HEK293 (cell line): ENCODE measurements around the gene PAX7.

Experiments
- CTCF ChIA-PET: fragments of 350-600 bp; formaldehyde crosslinking; extraction: SDS; loops from one replicate; lab custom pipeline; 2021; ENCODE audit warnings: antibody characterized with exemption; lab: Yijun Ruan, JAX
- POLR2A ChIA-PET: fragments of 300-600 bp; formaldehyde crosslinking; extraction: SDS; loops from one replicate; lab custom pipeline; 2020; ENCODE audit warnings: antibody characterized with exemption, inconsistent platforms; lab: Yijun Ruan, JAX
- H3K27ac ChIP-seq: fragments of 200-500 bp; sonication (Bioruptor generic); 2 replicates; pipeline ENCODE4 v1.5.1; 2014; ENCODE audit warnings: low read depth, low read length, control low read depth, inconsistent platforms; ENCODE audit errors: extremely low read depth
- H3K36me3 ChIP-seq, 2 experiments: fragments of 200-500 bp in 1 of 2; sonication (Bioruptor generic) in 1 of 2; 1 replicate in 1 of 2; 2 replicates in 1 of 2; pipeline ENCODE4 v1.5.1; 2014 to 2017; ENCODE audit warnings: inconsistent platforms in 2 of 2, low read length in 2 of 2; ENCODE audit not compliant: control insufficient read depth in 2 of 2, insufficient read depth in 1 of 2
- H3K4me1 ChIP-seq: fragments of 200-500 bp; sonication (Bioruptor generic); 2 replicates; pipeline ENCODE4 v1.5.1; 2014; ENCODE audit warnings: mild to moderate bottlenecking, low read length, inconsistent platforms; ENCODE audit not compliant: control insufficient read depth, insufficient read depth
- H3K4me3 ChIP-seq: 2 replicates; pipeline ENCODE4 v1.5.1; 2011; ENCODE audit warnings: low read depth, mild to moderate bottlenecking, control low read depth, low read length, moderate library complexity
- H3K9me3 ChIP-seq: fragments of 200-500 bp; sonication (Bioruptor generic); 2 replicates; pipeline ENCODE4 v1.5.1; 2014; ENCODE audit warnings: low read depth, low read length, inconsistent platforms; ENCODE audit not compliant: control insufficient read depth, insufficient read depth
- GFI1B ChIP-seq: fragments of 450-650 bp; formaldehyde crosslinking; IDR thresholded peaks from 2 replicates; pipeline ENCODE4 v1.5.1; 2016; ENCODE audit warnings: missing biosample characterization, missing genetic modification characterization
- IKZF3 ChIP-seq: fragments of 450-650 bp; IDR thresholded peaks from 2 replicates; pipeline ENCODE4 v1.5.0; 2018; ENCODE audit warnings: missing biosample characterization, mild to moderate bottlenecking, missing genetic modification characterization, moderate library complexity
- KLF10 ChIP-seq: fragments of 450-650 bp; IDR thresholded peaks from 2 replicates; pipeline ENCODE4 v1.5.1; 2018; ENCODE audit warnings: missing biosample characterization, mild to moderate bottlenecking, missing genetic modification characterization
- KLF7 ChIP-seq: fragments of 450-650 bp; formaldehyde crosslinking; IDR thresholded peaks from 2 replicates; pipeline ENCODE4 v1.5.1; 2016; ENCODE audit warnings: missing biosample characterization, missing genetic modification characterization, borderline replicate concordance
- ZBTB1 ChIP-seq: fragments of 450-650 bp; formaldehyde crosslinking; IDR thresholded peaks from 2 replicates; pipeline ENCODE4 v1.5.1; 2016; ENCODE audit warnings: missing biosample characterization, missing genetic modification characterization
- ZFP69B ChIP-seq: fragments of 450-650 bp; formaldehyde crosslinking; IDR thresholded peaks from 2 replicates; pipeline ENCODE4 v1.5.1; 2016; ENCODE audit warnings: missing biosample characterization, missing genetic modification characterization
- ZNF140 ChIP-seq: fragments of 450-650 bp; formaldehyde crosslinking; IDR thresholded peaks from 2 replicates; pipeline ENCODE4 v1.5.1; 2016; ENCODE audit warnings: missing biosample characterization, missing genetic modification characterization
- ZNF175 ChIP-seq: fragments of 450-650 bp; formaldehyde crosslinking; IDR thresholded peaks from 2 replicates; pipeline ENCODE4 v1.5.1; 2016; ENCODE audit warnings: missing biosample characterization, missing genetic modification characterization
- ZNF510 ChIP-seq: fragments of 450-650 bp; formaldehyde crosslinking; IDR thresholded peaks from 2 replicates; pipeline ENCODE4 v1.5.1; 2018; ENCODE audit warnings: mild to moderate bottlenecking, missing genetic modification characterization, missing biosample characterization; ENCODE audit not compliant: insufficient replicate concordance
- ZNF645 ChIP-seq: fragments of 450-650 bp; formaldehyde crosslinking; IDR thresholded peaks from 2 replicates; pipeline ENCODE4; 2016; ENCODE audit warnings: missing biosample characterization, missing genetic modification characterization
- ZNF658 ChIP-seq: fragments of 450-650 bp; formaldehyde crosslinking; IDR thresholded peaks from 2 replicates; pipeline ENCODE4; 2016; ENCODE audit warnings: missing biosample characterization, missing genetic modification characterization
- ZNF768 ChIP-seq: fragments of 450-650 bp; formaldehyde crosslinking; IDR thresholded peaks from 2 replicates; pipeline ENCODE4 v1.5.1; 2018; ENCODE audit warnings: missing biosample characterization, mild to moderate bottlenecking, missing genetic modification characterization
- ZSCAN16 ChIP-seq: fragments of 450-650 bp; formaldehyde crosslinking; IDR thresholded peaks from 2 replicates; pipeline ENCODE4 v1.5.1; 2016; ENCODE audit warnings: missing biosample characterization, missing genetic modification characterization
- ZSCAN4 ChIP-seq: fragments of 450-650 bp; formaldehyde crosslinking; IDR thresholded peaks from 2 replicates; pipeline ENCODE4 v1.5.1; 2017; ENCODE audit warnings: missing biosample characterization, missing genetic modification characterization
- TF ChIP-seq, protein P1 (sequence below): fragments of 450-650 bp; formaldehyde crosslinking; IDR thresholded peaks from 2 replicates; pipeline ENCODE4 v1.5.1; 2016; ENCODE audit warnings: missing biosample characterization, missing genetic modification characterization
- TF ChIP-seq, protein P2 (sequence below): fragments of 450-650 bp; formaldehyde crosslinking; IDR thresholded peaks from 2 replicates; pipeline ENCODE4 v1.5.1; 2016; ENCODE audit warnings: missing biosample characterization, missing genetic modification characterization, low read depth
- TF ChIP-seq, protein P3 (sequence below): fragments of 450-650 bp; formaldehyde crosslinking; IDR thresholded peaks from 2 replicates; pipeline ENCODE4 v1.5.1; 2016; ENCODE audit warnings: missing biosample characterization, missing genetic modification characterization
- TF ChIP-seq, protein P4 (sequence below): fragments of 450-650 bp; formaldehyde crosslinking; IDR thresholded peaks from 2 replicates; pipeline ENCODE4 v1.5.1; 2017; ENCODE audit warnings: missing biosample characterization, missing genetic modification characterization
- TF ChIP-seq, protein P5 (sequence below): fragments of 450-650 bp; formaldehyde crosslinking; IDR thresholded peaks from 2 replicates; pipeline ENCODE4 v1.5.1; 2017; ENCODE audit warnings: missing biosample characterization, mild to moderate bottlenecking, missing genetic modification characterization, moderate library complexity
- TF ChIP-seq, protein P6 (sequence below): fragments of 450-650 bp; formaldehyde crosslinking; IDR thresholded peaks from 2 replicates; pipeline ENCODE4 v1.5.1; 2016; ENCODE audit warnings: missing biosample characterization, missing genetic modification characterization

Gene PAX7

GRCh38 chr1:18633422-18634155, 2.9 kb downstream of the PAX7 start (continued):
- TF ChIP-seq, protein P1, sequence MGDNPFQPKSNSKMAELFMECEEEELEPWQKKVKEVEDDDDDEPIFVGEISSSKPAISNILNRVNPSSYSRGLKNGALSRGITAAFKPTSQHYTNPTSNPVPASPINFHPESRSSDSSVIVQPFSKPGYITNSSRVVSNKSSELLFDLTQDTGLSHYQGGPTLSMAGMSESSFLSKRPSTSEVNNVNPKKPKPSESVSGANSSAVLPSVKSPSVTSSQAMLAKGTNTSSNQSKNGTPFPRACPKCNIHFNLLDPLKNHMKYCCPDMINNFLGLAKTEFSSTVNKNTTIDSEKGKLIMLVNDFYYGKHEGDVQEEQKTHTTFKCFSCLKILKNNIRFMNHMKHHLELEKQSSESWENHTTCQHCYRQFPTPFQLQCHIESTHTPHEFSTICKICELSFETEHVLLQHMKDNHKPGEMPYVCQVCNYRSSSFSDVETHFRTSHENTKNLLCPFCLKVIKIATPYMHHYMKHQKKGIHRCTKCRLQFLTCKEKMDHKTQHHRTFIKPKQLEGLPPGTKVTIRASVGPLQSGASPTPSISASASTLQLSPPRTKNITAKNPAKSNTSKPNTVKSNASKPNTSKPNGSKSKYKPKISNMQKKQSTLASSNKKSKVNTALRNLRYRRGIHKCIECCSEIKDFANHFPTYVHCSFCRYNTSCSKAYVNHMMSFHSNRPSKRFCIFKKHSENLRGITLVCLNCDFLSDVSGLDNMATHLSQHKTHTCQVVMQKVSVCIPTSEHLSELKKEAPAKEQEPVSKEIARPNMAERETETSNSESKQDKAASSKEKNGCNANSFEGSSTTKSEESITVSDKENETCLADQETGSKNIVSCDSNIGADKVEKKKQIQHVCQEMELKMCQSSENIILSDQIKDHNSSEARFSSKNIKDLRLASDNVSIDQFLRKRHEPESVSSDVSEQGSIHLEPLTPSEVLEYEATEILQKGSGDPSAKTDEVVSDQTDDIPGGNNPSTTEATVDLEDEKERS: no peak
- TF ChIP-seq GFI1B (tag by site-specific recombination) (no peak), IKZF3 (no peak)
- TF ChIP-seq, protein P2, sequence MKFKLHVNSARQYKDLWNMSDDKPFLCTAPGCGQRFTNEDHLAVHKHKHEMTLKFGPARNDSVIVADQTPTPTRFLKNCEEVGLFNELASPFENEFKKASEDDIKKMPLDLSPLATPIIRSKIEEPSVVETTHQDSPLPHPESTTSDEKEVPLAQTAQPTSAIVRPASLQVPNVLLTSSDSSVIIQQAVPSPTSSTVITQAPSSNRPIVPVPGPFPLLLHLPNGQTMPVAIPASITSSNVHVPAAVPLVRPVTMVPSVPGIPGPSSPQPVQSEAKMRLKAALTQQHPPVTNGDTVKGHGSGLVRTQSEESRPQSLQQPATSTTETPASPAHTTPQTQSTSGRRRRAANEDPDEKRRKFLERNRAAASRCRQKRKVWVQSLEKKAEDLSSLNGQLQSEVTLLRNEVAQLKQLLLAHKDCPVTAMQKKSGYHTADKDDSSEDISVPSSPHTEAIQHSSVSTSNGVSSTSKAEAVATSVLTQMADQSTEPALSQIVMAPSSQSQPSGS (tag by site-specific recombination): no peak
- TF ChIP-seq, protein P3, sequence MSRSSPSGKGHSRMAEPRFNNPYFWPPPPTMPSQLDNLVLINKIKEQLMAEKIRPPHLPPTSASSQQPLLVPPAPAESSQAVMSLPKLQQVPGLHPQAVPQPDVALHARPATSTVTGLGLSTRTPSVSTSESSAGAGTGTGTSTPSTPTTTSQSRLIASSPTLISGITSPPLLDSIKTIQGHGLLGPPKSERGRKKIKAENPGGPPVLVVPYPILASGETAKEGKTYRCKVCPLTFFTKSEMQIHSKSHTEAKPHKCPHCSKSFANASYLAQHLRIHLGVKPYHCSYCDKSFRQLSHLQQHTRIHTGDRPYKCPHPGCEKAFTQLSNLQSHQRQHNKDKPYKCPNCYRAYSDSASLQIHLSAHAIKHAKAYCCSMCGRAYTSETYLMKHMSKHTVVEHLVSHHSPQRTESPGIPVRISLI: no peak

DNA sequence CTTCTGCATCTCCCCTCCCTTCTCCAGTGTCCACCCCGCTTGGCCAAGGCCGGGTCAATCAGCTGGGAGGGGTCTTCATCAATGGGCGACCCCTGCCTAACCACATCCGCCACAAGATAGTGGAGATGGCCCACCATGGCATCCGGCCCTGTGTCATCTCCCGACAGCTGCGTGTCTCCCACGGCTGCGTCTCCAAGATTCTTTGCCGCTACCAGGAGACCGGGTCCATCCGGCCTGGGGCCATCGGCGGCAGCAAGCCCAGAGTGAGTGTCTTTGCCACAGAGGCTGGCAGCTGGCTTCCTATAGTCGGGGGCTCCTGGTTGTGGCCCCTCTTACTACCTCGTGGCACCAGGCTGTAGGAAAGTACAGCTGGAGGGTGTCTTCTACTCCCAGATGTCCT, 3.6 kb downstream of the PAX7 start:
- Histone ChIP-seq H3K4me3 (no peak overlapping the region), H3K27ac (no peak overlapping the region), H3K36me3 (no peaks in the 10 kb centered on the region), H3K9me3 (no peaks in the 10 kb centered on the region), H3K4me1 (no peaks in the 10 kb centered on the region; the same call in 1 of the 2 replicates)
- CTCF ChIA-PET: no interaction called here
- POLR2A ChIA-PET: no interaction called here
- TF ChIP-seq ZSCAN16 (tag by site-specific recombination) (no peak), KLF7 (no peak), ZNF175 (tag by site-specific recombination) (no peak), ZNF140 (tag by site-specific recombination) (no peak), ZNF645 (tag by site-specific recombination) (no peak), ZNF768 (tag by site-specific recombination) (no peak), ZFP69B (tag by site-specific recombination) (no peak), ZNF510 (tag by site-specific recombination) (no peak), ZSCAN4 (tag by site-specific recombination) (no peak), IKZF3 (no peak), ZNF658 (no peak), ZBTB1 (tag by site-specific recombination) (no peak), KLF10 (tag by site-specific recombination) (no peak)
- TF ChIP-seq, protein P4, sequence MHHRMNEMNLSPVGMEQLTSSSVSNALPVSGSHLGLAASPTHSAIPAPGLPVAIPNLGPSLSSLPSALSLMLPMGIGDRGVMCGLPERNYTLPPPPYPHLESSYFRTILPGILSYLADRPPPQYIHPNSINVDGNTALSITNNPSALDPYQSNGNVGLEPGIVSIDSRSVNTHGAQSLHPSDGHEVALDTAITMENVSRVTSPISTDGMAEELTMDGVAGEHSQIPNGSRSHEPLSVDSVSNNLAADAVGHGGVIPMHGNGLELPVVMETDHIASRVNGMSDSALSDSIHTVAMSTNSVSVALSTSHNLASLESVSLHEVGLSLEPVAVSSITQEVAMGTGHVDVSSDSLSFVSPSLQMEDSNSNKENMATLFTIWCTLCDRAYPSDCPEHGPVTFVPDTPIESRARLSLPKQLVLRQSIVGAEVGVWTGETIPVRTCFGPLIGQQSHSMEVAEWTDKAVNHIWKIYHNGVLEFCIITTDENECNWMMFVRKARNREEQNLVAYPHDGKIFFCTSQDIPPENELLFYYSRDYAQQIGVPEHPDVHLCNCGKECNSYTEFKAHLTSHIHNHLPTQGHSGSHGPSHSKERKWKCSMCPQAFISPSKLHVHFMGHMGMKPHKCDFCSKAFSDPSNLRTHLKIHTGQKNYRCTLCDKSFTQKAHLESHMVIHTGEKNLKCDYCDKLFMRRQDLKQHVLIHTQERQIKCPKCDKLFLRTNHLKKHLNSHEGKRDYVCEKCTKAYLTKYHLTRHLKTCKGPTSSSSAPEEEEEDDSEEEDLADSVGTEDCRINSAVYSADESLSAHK (tag by site-specific recombination): no peak
- TF ChIP-seq, protein P5, sequence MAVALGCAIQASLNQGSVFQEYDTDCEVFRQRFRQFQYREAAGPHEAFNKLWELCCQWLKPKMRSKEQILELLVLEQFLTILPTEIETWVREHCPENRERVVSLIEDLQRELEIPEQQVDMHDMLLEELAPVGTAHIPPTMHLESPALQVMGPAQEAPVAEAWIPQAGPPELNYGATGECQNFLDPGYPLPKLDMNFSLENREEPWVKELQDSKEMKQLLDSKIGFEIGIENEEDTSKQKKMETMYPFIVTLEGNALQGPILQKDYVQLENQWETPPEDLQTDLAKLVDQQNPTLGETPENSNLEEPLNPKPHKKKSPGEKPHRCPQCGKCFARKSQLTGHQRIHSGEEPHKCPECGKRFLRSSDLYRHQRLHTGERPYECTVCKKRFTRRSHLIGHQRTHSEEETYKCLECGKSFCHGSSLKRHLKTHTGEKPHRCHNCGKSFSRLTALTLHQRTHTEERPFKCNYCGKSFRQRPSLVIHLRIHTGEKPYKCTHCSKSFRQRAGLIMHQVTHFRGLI (tag by site-specific recombination): no peak
- TF ChIP-seq, protein P6, sequence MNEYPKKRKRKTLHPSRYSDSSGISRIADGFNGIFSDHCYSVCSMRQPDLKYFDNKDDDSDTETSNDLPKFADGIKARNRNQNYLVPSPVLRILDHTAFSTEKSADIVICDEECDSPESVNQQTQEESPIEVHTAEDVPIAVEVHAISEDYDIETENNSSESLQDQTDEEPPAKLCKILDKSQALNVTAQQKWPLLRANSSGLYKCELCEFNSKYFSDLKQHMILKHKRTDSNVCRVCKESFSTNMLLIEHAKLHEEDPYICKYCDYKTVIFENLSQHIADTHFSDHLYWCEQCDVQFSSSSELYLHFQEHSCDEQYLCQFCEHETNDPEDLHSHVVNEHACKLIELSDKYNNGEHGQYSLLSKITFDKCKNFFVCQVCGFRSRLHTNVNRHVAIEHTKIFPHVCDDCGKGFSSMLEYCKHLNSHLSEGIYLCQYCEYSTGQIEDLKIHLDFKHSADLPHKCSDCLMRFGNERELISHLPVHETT (tag by site-specific recombination): no peak
